ENCODE data around the gene LTB4R. TPM values are rescaled to one million over a fixed set of nuclear protein-coding genes. Genes with fewer than 3 reads are reported as not detected.

LTB4R gene
- polyA plus RNA-seq, 1 donor from 2014 or later: 4.3 TPM

DNA sequence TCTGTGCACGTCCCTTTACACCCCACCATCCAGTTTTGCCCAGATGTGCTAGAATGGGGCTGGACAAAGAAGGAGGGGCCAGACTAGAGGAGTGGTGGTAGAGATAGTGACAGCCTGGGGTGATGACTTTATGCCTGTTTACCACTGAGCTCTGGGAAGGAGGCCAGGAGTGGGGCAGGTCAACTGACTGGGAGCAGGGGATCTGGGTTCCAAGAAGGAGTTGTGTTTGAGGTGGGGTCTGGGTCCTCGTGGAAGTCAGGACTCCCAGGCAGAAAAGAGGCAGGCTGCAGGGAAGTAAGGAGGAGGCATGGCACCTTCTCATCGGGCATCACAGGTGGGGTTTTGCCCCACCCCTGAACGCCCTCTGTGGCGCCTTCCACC lies 1.0 kb upstream of the LTB4R start:
- Histone ChIP-seq H3K9me2 (ENCODE audit: insufficient read depth, low read length) (no peaks in the 10 kb centered on the region), H3K27me3 (ENCODE audit: insufficient read depth, low read depth, low read length) (no peaks in the 10 kb centered on the region), H3K4me2 (ENCODE audit: low read length) (no peak overlapping the region), H3K9me3 (ENCODE audit: low read length) (no peaks in the 10 kb centered on the region), H3F3A (ENCODE audit: insufficient read depth, low read length, poor library complexity, severe bottlenecking) (no peaks in the 10 kb centered on the region), H4K20me1 (ENCODE audit: insufficient read depth) (no peaks in the 10 kb centered on the region), H3K79me2 (replicated peaks; ENCODE audit: insufficient read depth, low read length) (no peaks in the 10 kb centered on the region), H3K9ac (ENCODE audit: low read length) (no peak overlapping the region), H3K27ac (ENCODE audit: low read length) (no peak overlapping the region), H3K4me3 (ENCODE audit: low read length) (no peak overlapping the region), H2AFZ (ENCODE audit: low read depth, low read length) (no peak overlapping the region), H3K36me3 (ENCODE audit: insufficient read depth, low read length) (no peaks in the 10 kb centered on the region)
- TF ChIP-seq SMC3 (conservative IDR thresholded peaks at IDR 0.05; ENCODE audit: poor library complexity): no peak
- no peak for TF ChIP-seq REST (IDR thresholded peaks at IDR 0.05; ENCODE audit: borderline replicate concordance)
- no peak for TF ChIP-seq EP300 (conservative IDR thresholded peaks at IDR 0.05; ENCODE audit: poor library complexity, severe bottlenecking)

GRCh38 chr14:24311837-24312615 lies 724 bp downstream of the LTB4R start:
- no peak overlapping the region for H3K9ac ChIP-seq (ENCODE audit: low read length)
- no peaks in the 10 kb centered on the region for H3K27me3 ChIP-seq (ENCODE audit: insufficient read depth, low read depth, low read length)
- H3K9me3 ChIP-seq (ENCODE audit: low read length): no peaks in the 10 kb centered on the region
- no peaks in the 10 kb centered on the region for H3F3A ChIP-seq (ENCODE audit: insufficient read depth, low read length, poor library complexity, severe bottlenecking)
- H3K36me3 ChIP-seq (ENCODE audit: insufficient read depth, low read length): no peaks in the 10 kb centered on the region
- H3K9me2 ChIP-seq (ENCODE audit: insufficient read depth, low read length): no peaks in the 10 kb centered on the region
- no peak overlapping the region for H3K27ac ChIP-seq (ENCODE audit: low read length)
- H3K4me2 ChIP-seq (ENCODE audit: low read length): no peak overlapping the region
- H3K4me3 ChIP-seq (ENCODE audit: low read length): no peak overlapping the region
- TF ChIP-seq SMC3 (conservative IDR thresholded peaks at IDR 0.05; ENCODE audit: poor library complexity): no peak
- no peak for TF ChIP-seq EZH2 (IDR thresholded peaks at IDR 0.05; ENCODE audit: borderline replicate concordance, insufficient read depth, low read length, poor library complexity, severe bottlenecking)
- H2AFZ ChIP-seq (ENCODE audit: low read depth, low read length): no peak overlapping the region
- H4K20me1 ChIP-seq (ENCODE audit: insufficient read depth): no peaks in the 10 kb centered on the region
- no peaks in the 10 kb centered on the region for H3K79me2 ChIP-seq (replicated peaks; ENCODE audit: insufficient read depth, low read length)

- no peak for TF ChIP-seq TAF1 (IDR thresholded peaks at IDR 0.05; ENCODE audit: low read depth)
- no peak for TF ChIP-seq SMC3 (conservative IDR thresholded peaks at IDR 0.05; ENCODE audit: poor library complexity)
- no peak for TF ChIP-seq MXI1 (conservative IDR thresholded peaks at IDR 0.05; ENCODE audit: poor library complexity, severe bottlenecking)
- TF ChIP-seq EZH2 (IDR thresholded peaks at IDR 0.05; ENCODE audit: borderline replicate concordance, insufficient read depth, low read length, poor library complexity, severe bottlenecking): no peak
- TF ChIP-seq, protein P1, sequence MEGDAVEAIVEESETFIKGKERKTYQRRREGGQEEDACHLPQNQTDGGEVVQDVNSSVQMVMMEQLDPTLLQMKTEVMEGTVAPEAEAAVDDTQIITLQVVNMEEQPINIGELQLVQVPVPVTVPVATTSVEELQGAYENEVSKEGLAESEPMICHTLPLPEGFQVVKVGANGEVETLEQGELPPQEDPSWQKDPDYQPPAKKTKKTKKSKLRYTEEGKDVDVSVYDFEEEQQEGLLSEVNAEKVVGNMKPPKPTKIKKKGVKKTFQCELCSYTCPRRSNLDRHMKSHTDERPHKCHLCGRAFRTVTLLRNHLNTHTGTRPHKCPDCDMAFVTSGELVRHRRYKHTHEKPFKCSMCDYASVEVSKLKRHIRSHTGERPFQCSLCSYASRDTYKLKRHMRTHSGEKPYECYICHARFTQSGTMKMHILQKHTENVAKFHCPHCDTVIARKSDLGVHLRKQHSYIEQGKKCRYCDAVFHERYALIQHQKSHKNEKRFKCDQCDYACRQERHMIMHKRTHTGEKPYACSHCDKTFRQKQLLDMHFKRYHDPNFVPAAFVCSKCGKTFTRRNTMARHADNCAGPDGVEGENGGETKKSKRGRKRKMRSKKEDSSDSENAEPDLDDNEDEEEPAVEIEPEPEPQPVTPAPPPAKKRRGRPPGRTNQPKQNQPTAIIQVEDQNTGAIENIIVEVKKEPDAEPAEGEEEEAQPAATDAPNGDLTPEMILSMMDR (IDR thresholded peaks at IDR 0.05; ENCODE audit: poor library complexity, severe bottlenecking): no peak
- no peak for TF ChIP-seq POLR2AphosphoS5 (IDR thresholded peaks at IDR 0.05)
- TF ChIP-seq REST (IDR thresholded peaks at IDR 0.05; ENCODE audit: borderline replicate concordance): no peak
- no peak for TF ChIP-seq EP300 (conservative IDR thresholded peaks at IDR 0.05; ENCODE audit: poor library complexity, severe bottlenecking)
- no peak for TF ChIP-seq RAD21 (conservative IDR thresholded peaks at IDR 0.05)
- H2AFZ ChIP-seq (ENCODE audit: low read depth, low read length): no peak overlapping the region
- H3K9me3 ChIP-seq (ENCODE audit: low read length): no peaks in the 10 kb centered on the region
- no peak overlapping the region for H3K9ac ChIP-seq (ENCODE audit: low read length)
- H3K27me3 ChIP-seq (ENCODE audit: insufficient read depth, low read depth, low read length): no peaks in the 10 kb centered on the region
- H3K79me2 ChIP-seq (replicated peaks; ENCODE audit: insufficient read depth, low read length): no peaks in the 10 kb centered on the region
- no peak overlapping the region for H3K4me2 ChIP-seq (ENCODE audit: low read length)
- no peak overlapping the region for H3K4me3 ChIP-seq (ENCODE audit: low read length)
- H3K9me2 ChIP-seq (ENCODE audit: insufficient read depth, low read length): no peaks in the 10 kb centered on the region
- no peaks in the 10 kb centered on the region for H3F3A ChIP-seq (ENCODE audit: insufficient read depth, low read length, poor library complexity, severe bottlenecking)
- H4K20me1 ChIP-seq (ENCODE audit: insufficient read depth): no peaks in the 10 kb centered on the region
- no peaks in the 10 kb centered on the region for H3K36me3 ChIP-seq (ENCODE audit: insufficient read depth, low read length)
- no peak overlapping the region for H3K27ac ChIP-seq (ENCODE audit: low read length)
Observed at GRCh38 chr14:24312736-24313507, 1.6 kb downstream of the LTB4R start.
